ENCODE measurements around the gene RELB. TPM values are rescaled to one million over a fixed set of nuclear protein-coding genes. Genes with fewer than 3 reads are reported as not detected.

RELB gene
- total and polyA plus RNA-seq, 10 of the 15 experiments (the other 5 are each of a cell fraction or from before 2014, with no cell fraction given), result 0.66 to 43.8 (median 12.8) TPM

DNA sequence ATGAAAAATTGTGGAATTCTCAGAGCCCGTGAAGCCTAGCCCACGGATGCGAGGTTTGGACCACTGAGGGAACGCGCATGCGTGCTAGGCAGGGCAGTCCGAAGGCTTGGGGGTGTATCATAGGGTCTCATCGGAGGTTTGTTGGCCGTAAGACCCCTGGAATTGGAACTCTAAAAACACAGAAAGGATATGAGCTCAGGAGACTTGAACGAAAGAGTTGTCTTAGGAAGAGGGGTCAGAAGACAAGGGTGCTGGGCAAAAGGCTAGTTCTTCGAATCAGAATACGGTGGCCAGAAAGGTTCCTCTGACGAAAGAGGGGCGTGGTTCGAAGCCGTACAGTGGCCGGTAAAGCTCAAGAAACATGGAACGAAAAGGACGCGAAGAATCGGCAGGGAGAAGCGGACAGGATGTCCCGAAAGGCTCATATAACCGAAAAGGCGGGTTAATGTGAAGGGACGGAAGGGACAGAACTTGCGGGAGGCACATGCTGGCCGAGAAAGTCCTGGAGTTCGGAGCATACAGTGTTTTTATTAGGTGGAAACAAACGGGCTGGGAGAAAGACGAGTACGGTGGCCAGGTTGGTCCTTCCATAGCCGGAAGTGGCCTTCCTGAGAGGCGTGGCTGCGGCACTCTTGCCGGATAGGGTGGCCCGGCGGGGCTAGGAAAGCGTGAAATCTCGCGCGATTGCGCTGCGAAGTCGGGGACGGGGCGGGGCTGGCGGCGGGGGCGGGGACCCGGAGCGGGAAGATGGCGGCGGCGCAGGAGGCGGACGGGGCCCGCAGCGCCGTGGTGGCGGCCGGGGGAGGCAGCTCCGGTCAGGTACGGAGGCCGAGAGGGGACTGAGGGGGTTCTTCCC, 46.4 kb upstream of the RELB start, which contains the start of gene CLPTM1 (continued):
- TF ChIP-seq, protein P1, sequence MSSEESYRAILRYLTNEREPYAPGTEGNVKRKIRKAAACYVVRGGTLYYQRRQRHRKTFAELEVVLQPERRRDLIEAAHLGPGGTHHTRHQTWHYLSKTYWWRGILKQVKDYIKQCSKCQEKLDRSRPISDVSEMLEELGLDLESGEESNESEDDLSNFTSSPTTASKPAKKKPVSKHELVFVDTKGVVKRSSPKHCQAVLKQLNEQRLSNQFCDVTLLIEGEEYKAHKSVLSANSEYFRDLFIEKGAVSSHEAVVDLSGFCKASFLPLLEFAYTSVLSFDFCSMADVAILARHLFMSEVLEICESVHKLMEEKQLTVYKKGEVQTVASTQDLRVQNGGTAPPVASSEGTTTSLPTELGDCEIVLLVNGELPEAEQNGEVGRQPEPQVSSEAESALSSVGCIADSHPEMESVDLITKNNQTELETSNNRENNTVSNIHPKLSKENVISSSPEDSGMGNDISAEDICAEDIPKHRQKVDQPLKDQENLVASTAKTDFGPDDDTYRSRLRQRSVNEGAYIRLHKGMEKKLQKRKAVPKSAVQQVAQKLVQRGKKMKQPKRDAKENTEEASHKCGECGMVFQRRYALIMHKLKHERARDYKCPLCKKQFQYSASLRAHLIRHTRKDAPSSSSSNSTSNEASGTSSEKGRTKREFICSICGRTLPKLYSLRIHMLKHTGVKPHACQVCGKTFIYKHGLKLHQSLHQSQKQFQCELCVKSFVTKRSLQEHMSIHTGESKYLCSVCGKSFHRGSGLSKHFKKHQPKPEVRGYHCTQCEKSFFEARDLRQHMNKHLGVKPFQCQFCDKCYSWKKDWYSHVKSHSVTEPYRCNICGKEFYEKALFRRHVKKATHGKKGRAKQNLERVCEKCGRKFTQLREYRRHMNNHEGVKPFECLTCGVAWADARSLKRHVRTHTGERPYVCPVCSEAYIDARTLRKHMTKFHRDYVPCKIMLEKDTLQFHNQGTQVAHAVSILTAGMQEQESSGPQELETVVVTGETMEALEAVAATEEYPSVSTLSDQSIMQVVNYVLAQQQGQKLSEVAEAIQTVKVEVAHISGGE (CRISPR knock-in tag; IDR thresholded peaks at IDR 0.05), result no peak
- TF ChIP-seq KLF5 (IDR thresholded peaks at IDR 0.05; ENCODE audit: partially characterized antibody), result peak; percentile 22
- TF ChIP-seq SUZ12 (IDR thresholded peaks at IDR 0.05; ENCODE audit: unreplicated experiment), result no peak
- TF ChIP-seq KAT2A (conservative IDR thresholded peaks at IDR 0.05; ENCODE audit: control insufficient read depth, low read depth, low read length), result no peak
- TF ChIP-seq RB1 (IDR thresholded peaks at IDR 0.05; ENCODE audit: borderline replicate concordance), result peak; percentile 46
- TF ChIP-seq ZBED1 (IDR thresholded peaks at IDR 0.05; ENCODE audit: borderline replicate concordance), result peak; percentile 58; the same call in 1 of the 2 replicates
- peak; percentile 97 for TF ChIP-seq CBFB (IDR thresholded peaks at IDR 0.05; ENCODE audit: low read depth)
- TF ChIP-seq, protein P2, sequence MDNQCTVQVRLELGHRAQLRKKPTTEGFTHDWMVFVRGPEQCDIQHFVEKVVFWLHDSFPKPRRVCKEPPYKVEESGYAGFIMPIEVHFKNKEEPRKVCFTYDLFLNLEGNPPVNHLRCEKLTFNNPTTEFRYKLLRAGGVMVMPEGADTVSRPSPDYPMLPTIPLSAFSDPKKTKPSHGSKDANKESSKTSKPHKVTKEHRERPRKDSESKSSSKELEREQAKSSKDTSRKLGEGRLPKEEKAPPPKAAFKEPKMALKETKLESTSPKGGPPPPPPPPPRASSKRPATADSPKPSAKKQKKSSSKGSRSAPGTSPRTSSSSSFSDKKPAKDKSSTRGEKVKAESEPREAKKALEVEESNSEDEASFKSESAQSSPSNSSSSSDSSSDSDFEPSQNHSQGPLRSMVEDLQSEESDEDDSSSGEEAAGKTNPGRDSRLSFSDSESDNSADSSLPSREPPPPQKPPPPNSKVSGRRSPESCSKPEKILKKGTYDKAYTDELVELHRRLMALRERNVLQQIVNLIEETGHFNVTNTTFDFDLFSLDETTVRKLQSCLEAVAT (IDR thresholded peaks at IDR 0.05), result peak; percentile 82
- no peak for TF ChIP-seq RBBP5 (conservative IDR thresholded peaks at IDR 0.05)
- TF ChIP-seq DPF2 (IDR thresholded peaks at IDR 0.05), result 0 out of 2 replicates have a peak, but pooled peaks have one; percentile 14
- 0 out of 3 replicates have a peak, but pooled peaks have one; percentile 8 for TF ChIP-seq POU2F2 (IDR thresholded peaks at IDR 0.05; ENCODE audit: borderline replicate concordance, low read depth, low read length)
- peak; percentile 96 for TF ChIP-seq CREB1 (IDR thresholded peaks at IDR 0.05; ENCODE audit: low read depth)
- TF ChIP-seq RCOR1 (conservative IDR thresholded peaks at IDR 0.05; ENCODE audit: low read depth, low read length), result 0 out of 2 replicates have a peak, but pooled peaks have one; percentile 47
- no peak for TF ChIP-seq SREBF1 (IDR thresholded peaks at IDR 0.05; ENCODE audit: low read length)
- TF ChIP-seq NR2C1 (IDR thresholded peaks at IDR 0.05), result peak; percentile 38
- TF ChIP-seq FOS (IDR thresholded peaks at IDR 0.05; ENCODE audit: borderline replicate concordance, extremely low read depth, insufficient read length), result no peak
- 0 out of 2 replicates have a peak, but pooled peaks have one; percentile 8 for TF ChIP-seq NR2F1 (conservative IDR thresholded peaks at IDR 0.05)
- peak; percentile 48 for TF ChIP-seq SMAD1 (IDR thresholded peaks at IDR 0.05; ENCODE audit: low read depth, partially characterized antibody)
- TF ChIP-seq IKZF1 (conservative IDR thresholded peaks at IDR 0.05), result peak; percentile 81
- TF ChIP-seq POLR2AphosphoS2 (IDR thresholded peaks at IDR 0.05; ENCODE audit: low read depth, low read length), result peak; percentile 83
- 0 out of 2 replicates have a peak, but pooled peaks have one; percentile 96 for TF ChIP-seq STAT1 (conservative IDR thresholded peaks at IDR 0.05)
- no peak for TF ChIP-seq TCF12 (IDR thresholded peaks at IDR 0.05; ENCODE audit: low read depth, low read length)
- TF ChIP-seq, protein P3, sequence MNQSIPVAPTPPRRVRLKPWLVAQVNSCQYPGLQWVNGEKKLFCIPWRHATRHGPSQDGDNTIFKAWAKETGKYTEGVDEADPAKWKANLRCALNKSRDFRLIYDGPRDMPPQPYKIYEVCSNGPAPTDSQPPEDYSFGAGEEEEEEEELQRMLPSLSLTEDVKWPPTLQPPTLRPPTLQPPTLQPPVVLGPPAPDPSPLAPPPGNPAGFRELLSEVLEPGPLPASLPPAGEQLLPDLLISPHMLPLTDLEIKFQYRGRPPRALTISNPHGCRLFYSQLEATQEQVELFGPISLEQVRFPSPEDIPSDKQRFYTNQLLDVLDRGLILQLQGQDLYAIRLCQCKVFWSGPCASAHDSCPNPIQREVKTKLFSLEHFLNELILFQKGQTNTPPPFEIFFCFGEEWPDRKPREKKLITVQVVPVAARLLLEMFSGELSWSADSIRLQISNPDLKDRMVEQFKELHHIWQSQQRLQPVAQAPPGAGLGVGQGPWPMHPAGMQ (IDR thresholded peaks at IDR 0.05; ENCODE audit: borderline replicate concordance), result peak; percentile 52; the same call in 1 of the 2 replicates
- peak; percentile 95 for TF ChIP-seq YY1 (IDR thresholded peaks at IDR 0.05; ENCODE audit: low read depth, low read length)
- TF ChIP-seq RAD21 (IDR thresholded peaks at IDR 0.05; ENCODE audit: insufficient read depth, low read depth, low read length), result no peak
- TF ChIP-seq ZNF207 (IDR thresholded peaks at IDR 0.05; ENCODE audit: borderline replicate concordance), result peak; percentile 99
